ENCODE measurements around the gene COL4A2.

The COL4A2 gene

GRCh38 chr13:110434629-110435028 is 127.5 kb downstream of the COL4A2 start:
- H3K4me3 ChIP-seq (ENCODE audit: low read depth, low read length): no peak overlapping the region
- no peak for DNase-seq (ENCODE audit: low read depth)
- TF ChIP-seq, protein P1, sequence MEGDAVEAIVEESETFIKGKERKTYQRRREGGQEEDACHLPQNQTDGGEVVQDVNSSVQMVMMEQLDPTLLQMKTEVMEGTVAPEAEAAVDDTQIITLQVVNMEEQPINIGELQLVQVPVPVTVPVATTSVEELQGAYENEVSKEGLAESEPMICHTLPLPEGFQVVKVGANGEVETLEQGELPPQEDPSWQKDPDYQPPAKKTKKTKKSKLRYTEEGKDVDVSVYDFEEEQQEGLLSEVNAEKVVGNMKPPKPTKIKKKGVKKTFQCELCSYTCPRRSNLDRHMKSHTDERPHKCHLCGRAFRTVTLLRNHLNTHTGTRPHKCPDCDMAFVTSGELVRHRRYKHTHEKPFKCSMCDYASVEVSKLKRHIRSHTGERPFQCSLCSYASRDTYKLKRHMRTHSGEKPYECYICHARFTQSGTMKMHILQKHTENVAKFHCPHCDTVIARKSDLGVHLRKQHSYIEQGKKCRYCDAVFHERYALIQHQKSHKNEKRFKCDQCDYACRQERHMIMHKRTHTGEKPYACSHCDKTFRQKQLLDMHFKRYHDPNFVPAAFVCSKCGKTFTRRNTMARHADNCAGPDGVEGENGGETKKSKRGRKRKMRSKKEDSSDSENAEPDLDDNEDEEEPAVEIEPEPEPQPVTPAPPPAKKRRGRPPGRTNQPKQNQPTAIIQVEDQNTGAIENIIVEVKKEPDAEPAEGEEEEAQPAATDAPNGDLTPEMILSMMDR (IDR thresholded peaks at IDR 0.05; ENCODE audit: insufficient read depth, low read depth, low read length, missing control alignments): no peak

DNA sequence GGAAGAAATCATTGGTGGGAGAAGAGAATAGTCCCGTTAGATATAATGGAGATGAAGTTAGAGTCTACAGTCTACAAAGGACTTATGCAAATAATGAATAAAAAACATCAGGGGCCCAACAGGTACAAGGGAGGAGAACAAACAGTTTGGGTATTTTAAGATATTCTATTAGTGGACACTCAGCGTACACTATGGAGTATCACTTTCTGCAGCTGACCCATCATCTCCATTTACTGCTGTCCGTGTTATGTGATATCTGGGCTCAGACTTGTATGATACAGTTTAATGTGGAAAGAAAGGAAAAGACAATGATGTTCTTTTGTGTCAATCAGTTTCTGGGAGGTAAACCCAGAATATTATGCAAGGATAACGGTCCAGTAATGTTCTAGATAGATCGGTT is 128.2 kb downstream of the COL4A2 start:
- TF ChIP-seq, protein P1 (IDR thresholded peaks at IDR 0.05; ENCODE audit: insufficient read depth, low read depth, low read length, missing control alignments): no peak
- no peak for DNase-seq (ENCODE audit: low read depth)
- no peak overlapping the region for H3K4me3 ChIP-seq (ENCODE audit: low read depth, low read length)

GRCh38 chr13:110436276-110436675 is 129.2 kb downstream of the COL4A2 start:
- no peak overlapping the region for H3K4me3 ChIP-seq (ENCODE audit: low read depth, low read length)
- DNase-seq (ENCODE audit: low read depth): no peak
- TF ChIP-seq, protein P1 (IDR thresholded peaks at IDR 0.05; ENCODE audit: insufficient read depth, low read depth, low read length, missing control alignments): no peak

DNA sequence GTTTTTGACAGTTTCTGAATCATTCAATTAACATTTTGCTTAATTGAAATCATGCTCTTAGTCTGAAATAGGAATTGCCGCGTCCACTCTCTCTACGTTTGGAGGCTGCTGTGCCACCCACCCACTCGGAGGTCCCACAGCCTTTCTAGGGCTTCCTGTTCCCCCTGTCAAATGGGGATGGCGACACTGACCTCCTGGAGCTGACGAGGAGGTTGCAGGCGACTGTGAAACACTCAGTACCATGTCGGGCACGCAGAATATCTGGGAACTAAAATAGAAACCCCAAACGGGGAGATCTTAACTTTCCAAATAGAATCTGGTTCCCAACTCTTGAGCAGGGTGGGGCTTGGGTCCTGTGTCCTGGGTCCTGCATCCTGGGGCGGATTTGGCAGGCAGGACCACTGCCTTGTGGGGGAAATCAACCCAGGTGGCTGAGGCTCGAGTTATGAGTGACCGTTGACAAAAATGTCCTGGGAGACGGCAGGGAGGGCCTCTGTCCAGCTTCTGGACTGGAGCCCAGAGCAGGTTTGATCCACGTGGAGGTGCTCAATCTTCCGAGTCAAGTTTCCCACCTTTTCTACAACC is 129.8 kb downstream of the COL4A2 start:
- no peak for DNase-seq (ENCODE audit: low read depth)
- no peak overlapping the region for H3K4me3 ChIP-seq (ENCODE audit: low read depth, low read length)
- TF ChIP-seq, protein P1 (IDR thresholded peaks at IDR 0.05; ENCODE audit: insufficient read depth, low read depth, low read length, missing control alignments): no peak

DNA sequence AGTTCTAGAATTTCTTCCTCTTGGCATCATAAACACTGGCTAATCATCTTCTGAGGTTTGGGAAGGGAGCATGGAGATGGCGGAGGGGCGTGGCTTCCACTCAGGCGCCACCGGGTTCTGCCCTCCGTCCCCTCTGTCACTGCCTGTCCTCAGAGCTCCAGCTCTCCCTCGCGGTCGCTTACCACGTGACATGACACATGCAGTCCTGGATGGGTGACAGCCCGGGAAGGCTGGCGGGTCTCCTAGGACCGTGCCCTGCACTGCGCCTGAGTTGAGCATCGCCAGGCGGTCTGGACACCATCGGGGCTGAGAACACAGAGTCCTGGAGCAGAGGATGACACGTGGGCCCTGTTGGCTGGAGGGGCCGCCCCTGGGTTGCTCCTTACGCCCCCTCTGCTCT is 131.1 kb downstream of the COL4A2 start:
- DNase-seq (ENCODE audit: low read depth): no peak
- TF ChIP-seq, protein P1 (IDR thresholded peaks at IDR 0.05; ENCODE audit: insufficient read depth, low read depth, low read length, missing control alignments): no peak
- H3K4me3 ChIP-seq (ENCODE audit: low read depth, low read length): no peak overlapping the region

GRCh38 chr13:110438776-110439175 is 131.7 kb downstream of the COL4A2 start:
- no peak overlapping the region for H3K4me3 ChIP-seq (ENCODE audit: low read depth, low read length)
- TF ChIP-seq, protein P1 (IDR thresholded peaks at IDR 0.05; ENCODE audit: insufficient read depth, low read depth, low read length, missing control alignments): no peak
- no peak for DNase-seq (ENCODE audit: low read depth)
